Neural cell (in vitro differentiated cells): ENCODE data around the gene FAM135A.

Experiments
- CTCF ChIP-seq: fragments of 450-650 bp; IDR thresholded peaks from 2 replicates; pipeline ENCODE4 v1.5.1; 2014; ENCODE audit warnings: antibody characterized with exemption, mild to moderate bottlenecking, moderate library complexity; ENCODE audit not compliant: poor library complexity, severe bottlenecking
- EZH2 ChIP-seq: fragments of 200-600, 300-800 bp; shearing (Covaris generic), sonication (generic); IDR thresholded peaks from 2 replicates; pipeline ENCODE4 v1.6.1; 2014; ENCODE audit warnings: antibody characterized with exemption, low read length, borderline replicate concordance, mild to moderate bottlenecking; ENCODE audit not compliant: insufficient read depth, poor library complexity, severe bottlenecking
- RAD21 ChIP-seq: fragments of 450-650 bp; conservative IDR thresholded peaks from 2 replicates; pipeline ENCODE4 v1.6.1; 2014; ENCODE audit warnings: antibody characterized with exemption, mild to moderate bottlenecking, moderate library complexity
- REST ChIP-seq: IDR thresholded peaks from 2 replicates; pipeline ENCODE4 v1.6.1; 2012; ENCODE audit warnings: borderline replicate concordance

- TF ChIP-seq RAD21 = no peak
- no peak for TF ChIP-seq CTCF
- no peak for TF ChIP-seq EZH2
- TF ChIP-seq REST = no peak
Measured at GRCh38 chr6:70507161-70507560, 93.9 kb downstream of the FAM135A start.
